HepG2 (cell line): ENCODE data around the gene CORO7. TPM values are rescaled to one million over a fixed set of nuclear protein-coding genes. Genes with fewer than 3 reads are reported as not detected.
A peak's percentile ranks its signal among the peaks of the same experiment; 100 is the strongest.

ENCODE experiments used
- ATAC-seq: fragments of 200-7000 bp; cut with Tn5 transposase; 3 replicates; pipeline ENCODE4 v1.9.1; 2020; ENCODE audit warnings: mild to moderate bottlenecking, moderate library complexity
- BruUV-seq: library from RNA; stranded (reverse); fragments of 400-500 nt; replicated peaks from 2 replicates; lab custom pipeline; 2021; lab: Mats Ljungman, UMichigan
- CTCF ChIA-PET: fragments of 300-600 bp; formaldehyde crosslinking; extraction: SDS; loops from one replicate; lab custom pipeline; 2021; ENCODE audit warnings: low total read pairs, inconsistent platforms, low intra/inter-chr PET ratio; lab: Yijun Ruan, JAX
- POLR2A ChIA-PET: fragments of 350-600 bp; sonication (Branson Sonifier 250); formaldehyde crosslinking; loops from one replicate; lab custom pipeline; 2020; ENCODE audit warnings: antibody characterized with exemption, inconsistent platforms; lab: Yijun Ruan, JAX
- DNase-seq: peaks from one replicate; pipeline ENCODE4 v3.0.0-alpha.2; 2015; ENCODE audit warnings: low spot score
- FAIRE-seq: peaks from 3 replicates; lab custom pipeline; 2011; peaks lifted over from hg19 to GRCh38; lab: Jason Lieb, UNC
- H2AFZ ChIP-seq: one replicate; pipeline ENCODE4 v1.6.1; 2011; ENCODE audit warnings: low read length, inconsistent platforms
- H3K27ac ChIP-seq: fragments of 300-600 bp; 3 replicates; pipeline ENCODE4 v1.8.0; 2011; ENCODE audit warnings: mixed run types, mild to moderate bottlenecking, mixed read lengths, low read length, inconsistent platforms; ENCODE audit not compliant: insufficient read depth; ENCODE audit errors: extremely low read length
- H3K27me3 ChIP-seq, 2 experiments: fragments of 200-600 bp in 1 of 2; 2 replicates in 1 of 2; 3 replicates in 1 of 2; pipeline versions ENCODE4 v1.6.0 to v1.8.0; 2011; ENCODE audit warnings: low read length in 2 of 2, mild to moderate bottlenecking in 2 of 2, moderate library complexity in 2 of 2, inconsistent platforms in 1 of 2; ENCODE audit not compliant: insufficient read depth in 2 of 2, control insufficient read depth in 1 of 2
- H3K36me3 ChIP-seq, 2 experiments: fragments of 200-600 bp in 1 of 2; replicated peaks in 1 of 2; 2 replicates in 1 of 2; 3 replicates in 1 of 2; pipeline versions ENCODE4 v1.5.1 to v1.8.0; 2011; ENCODE audit warnings: low read length in 2 of 2, inconsistent platforms in 1 of 2; ENCODE audit not compliant: insufficient read depth in 2 of 2, control insufficient read depth in 1 of 2
- H3K4me1 ChIP-seq: 2 replicates; pipeline ENCODE4 v1.5.1; 2012; ENCODE audit warnings: low read length, inconsistent platforms; ENCODE audit not compliant: insufficient read depth
- H3K4me2 ChIP-seq: 2 replicates; pipeline ENCODE4 v1.6.0; 2011; ENCODE audit warnings: low read depth, low read length, inconsistent platforms
- H3K4me3 ChIP-seq, 3 experiments: fragments of 200-600 bp in 1 of 3; sonication (generic), shearing (Covaris generic) in 1 of 3; replicated peaks in 1 of 3; 2 replicates each; pipeline ENCODE4 v1.5.1; 2011 to 2016; ENCODE audit warnings: low read length in 3 of 3, inconsistent platforms in 2 of 3, low read depth in 2 of 3, mild to moderate bottlenecking in 2 of 3, control low read depth in 1 of 3, mixed read lengths in 1 of 3; ENCODE audit not compliant: insufficient read depth in 1 of 3
- H3K79me2 ChIP-seq: one replicate; pipeline ENCODE4 v1.6.1; 2011; ENCODE audit warnings: low read length, inconsistent platforms; ENCODE audit not compliant: insufficient read depth
- H3K9ac ChIP-seq: 2 replicates; pipeline ENCODE4 v1.6.0; 2011; ENCODE audit warnings: mild to moderate bottlenecking, low read depth, low read length, inconsistent platforms; ENCODE audit not compliant: insufficient read depth
- H3K9me3 ChIP-seq: 2 replicates; pipeline ENCODE4 v1.5.1; 2012; ENCODE audit warnings: mild to moderate bottlenecking, low read length
- H4K20me1 ChIP-seq: 2 replicates; pipeline ENCODE4 v1.6.0; 2011; ENCODE audit warnings: inconsistent platforms, mild to moderate bottlenecking, low read length, moderate library complexity; ENCODE audit not compliant: insufficient read depth
- HHEX ChIP-seq: IDR thresholded peaks from 2 replicates; pipeline ENCODE4 v1.6.1; 2016; ENCODE audit warnings: control low read depth
- SALL1 ChIP-seq: sonication (generic); formaldehyde crosslinking; IDR thresholded peaks from 2 replicates; pipeline ENCODE4 v1.8.0; 2022; ENCODE audit warnings: mild to moderate bottlenecking, missing genetic modification reagents
- SKIL ChIP-seq: sonication (generic); formaldehyde crosslinking; IDR thresholded peaks from 2 replicates; pipeline ENCODE4 v1.8.0; 2022; ENCODE audit warnings: missing genetic modification reagents, mild to moderate bottlenecking, moderate library complexity, borderline replicate concordance
- SP140L ChIP-seq: sonication (generic); formaldehyde crosslinking; IDR thresholded peaks from 2 replicates; pipeline ENCODE4 v1.4.0; 2020; ENCODE audit warnings: missing genetic modification reagents, borderline replicate concordance
- TEAD2 ChIP-seq: sonication (generic); formaldehyde crosslinking; IDR thresholded peaks from 2 replicates; pipeline ENCODE4 v1.9.0; 2021; ENCODE audit warnings: missing genetic modification reagents
- ZNF136 ChIP-seq: sonication (generic); formaldehyde crosslinking; IDR thresholded peaks from 2 replicates; pipeline ENCODE4 v1.8.1; 2022; ENCODE audit warnings: low read depth, mild to moderate bottlenecking, moderate library complexity, missing genetic modification reagents
- ZNF224 ChIP-seq: sonication (generic); formaldehyde crosslinking; IDR thresholded peaks from 2 replicates; pipeline ENCODE4 v1.5.0; 2020; ENCODE audit warnings: mild to moderate bottlenecking, missing genetic modification reagents
- ZNF232 ChIP-seq: sonication (generic); formaldehyde crosslinking; IDR thresholded peaks from 2 replicates; pipeline ENCODE4 v1.4.0; 2020; ENCODE audit warnings: missing genetic modification reagents, borderline replicate concordance
- ZNF280D ChIP-seq: sonication (generic); formaldehyde crosslinking; IDR thresholded peaks from 2 replicates; pipeline ENCODE4 v1.5.1; 2020; ENCODE audit warnings: mild to moderate bottlenecking, missing genetic modification reagents
- ZSCAN22 ChIP-seq: sonication (generic); formaldehyde crosslinking; IDR thresholded peaks from 2 replicates; pipeline ENCODE4 v1.4.0; 2020; ENCODE audit warnings: mild to moderate bottlenecking, missing genetic modification reagents
- ZSCAN30 ChIP-seq: sonication (generic); formaldehyde crosslinking; IDR thresholded peaks from 2 replicates; pipeline ENCODE4 v1.5.0; 2020; ENCODE audit warnings: mild to moderate bottlenecking, missing genetic modification reagents
- ZSCAN5A ChIP-seq: sonication (generic); formaldehyde crosslinking; IDR thresholded peaks from 2 replicates; pipeline ENCODE4 v1.8.0; 2022; ENCODE audit warnings: mild to moderate bottlenecking, missing genetic modification reagents, borderline replicate concordance
- WGBS: methylation state at CpG from one replicate; pipeline ENCODE4 v1.1.6; 2017; ENCODE audit warnings: low lambda C conversion rate; 5-methylcytosine and 5-hydroxymethylcytosine counted together
- in situ Hi-C: cut with HindIII; loops from 2 replicates; pipeline ENCODE4 v1.10.0; 2017; ENCODE audit warnings: low pct_unique_long_range_greater_than_20kb; ENCODE audit not compliant: extremely low pct_ligation_motif_present
- intact Hi-C: fragments of 100-400 bp; cut with micrococcal nuclease; formaldehyde crosslinking; loops from one replicate; pipeline ENCODE4 v1.10.0; 2022; ENCODE audit not compliant: unreplicated experiment
- polyA plus RNA-seq, 8 experiments: library from polyadenylated mRNA; depleted of rRNA in 3 of 8; stranded (reverse) in 7 of 8; unstranded in 1 of 8; fragments of >200 nt; fragmentation: Illumina TruSeq in 4 of 8; extraction: Trizol in 4 of 8; gene quantifications; 2 replicates each; pipeline versions ENCODE4 v1.2.1 to v1.2.3, GENCODE V29; 2011 to 2016; ENCODE audit warnings: low read depth in 4 of 8, missing spikeins in 1 of 8, mixed read lengths in 1 of 8; ENCODE audit not compliant: insufficient read depth in 1 of 8
- total RNA-seq, 5 experiments: library from RNA; depleted of rRNA; stranded (reverse); fragments of >200 nt; fragmentation: Illumina TruSeq; extraction: Trizol; gene quantifications; 2 replicates each; pipeline ENCODE4 v1.2.3, GENCODE V29; 2016; ENCODE audit warnings: low read depth in 1 of 5

The CORO7 gene
- total and polyA plus RNA-seq, 2 of the 13 experiments (the other 11 are each of a cell fraction or from before 2014, with no cell fraction given), result 9.9 to 14.3 TPM

GRCh38 chr16:4328782-4329775, 87.3 kb downstream of the CORO7 start (continued):
- peak; percentile 80 for TF ChIP-seq SKIL

- Histone ChIP-seq H3K4me1 (peaks cover 47% of the 10 kb centered on the region), H3K27ac (peak overlapping the region; percentile 64), H3K27me3 (0 out of 5 replicates have a peak, but pooled peaks cover 0 to 5% of the 10 kb centered on the region in 2 experiments), H3K9ac (peak overlapping the region; percentile 71), H4K20me1 (no peaks in the 10 kb centered on the region), H3K79me2 (no peaks in the 10 kb centered on the region), H3K36me3 (no peaks in the 10 kb centered on the region), H3K4me2 (peak overlapping the region; percentile 83), H3K4me3 (peak overlapping the region; percentile 64 to 82 (median 76); a peak in 5 of 6 replicates), H3K9me3 (no peaks in the 10 kb centered on the region), H2AFZ (no peak overlapping the region)
- 4% methylated on average over 5 of the region's 30 CpGs for WGBS
- ATAC-seq (peak; percentile 85), DNase-seq (peak; percentile 86), FAIRE-seq (peak; percentile 82)
- no TSS peak for BruUV-seq
- in situ Hi-C loops, result loop anchor here (10.0 kb wide), 1 partner anchor 53 kb away; the partner anchor contains the start of gene TFAP4
- CTCF ChIA-PET, result interaction anchor here (1.2 to 5.6 kb wide), 4 partner anchors 16 to 74 kb away, joined by 3 to 69 read pairs (median 28); no protein-coding TSS in a partner anchor
- intact Hi-C loops, result loop anchor here (2.0 kb wide), 1 partner anchor 39 kb away; no protein-coding TSS in a partner anchor
- POLR2A ChIA-PET, result interaction anchor here (0.8 to 3.1 kb wide), 12 partner anchors 11 to 127 kb away, joined by 3 to 15 read pairs (median 6); partner anchors contain the start of gene GLIS2
- TF ChIP-seq ZNF136 (CRISPR knock-in tag) (0 out of 2 replicates have a peak, but pooled peaks have one; percentile 63), ZSCAN5A (CRISPR knock-in tag) (no peak), SALL1 (peak; percentile 91), HHEX (CRISPR knock-in tag) (0 out of 2 replicates have a peak, but pooled peaks have one; percentile 5), ZSCAN30 (no peak), ZSCAN22 (CRISPR knock-in tag) (no peak), ZNF232 (peak; percentile 65; the same call in 1 of the 2 replicates), ZNF224 (CRISPR knock-in tag) (peak; percentile 57; the same call in 1 of the 2 replicates), TEAD2 (CRISPR knock-in tag) (no peak), SP140L (no peak), ZNF280D (CRISPR knock-in tag) (peak; percentile 54; the same call in 1 of the 2 replicates)
These were observed 88.2 kb downstream of the CORO7 start for GRCh38 chr16:4328046-4328781.
